HEK293T (cell line): ENCODE measurements around the gene IGSF21.
A peak's percentile ranks its signal among the peaks of the same experiment; 100 is the strongest.

ENCODE experiments used
- CTCF ChIA-PET: fragments of 350-600 bp; formaldehyde crosslinking; extraction: SDS; loops from one replicate; lab custom pipeline; 2021; ENCODE audit warnings: antibody characterized with exemption, inconsistent platforms; lab: Yijun Ruan, JAX
- POLR2A ChIA-PET: fragments of 350-600 bp; formaldehyde crosslinking; extraction: SDS; loops from one replicate; lab custom pipeline; 2020; ENCODE audit warnings: antibody characterized with exemption, inconsistent platforms; lab: Yijun Ruan, JAX
- DNase-seq: peaks from one replicate; pipeline ENCODE4 v3.0.0; 2012; ENCODE audit warnings: mixed read lengths; ENCODE audit errors: extremely low spot score
- ARNT ChIP-seq: fragments of 450-650 bp; IDR thresholded peaks from 2 replicates; pipeline ENCODE4 v1.6.1; 2017; ENCODE audit warnings: mild to moderate bottlenecking
- BHLHE40 ChIP-seq: fragments of 450-650 bp; IDR thresholded peaks from 2 replicates; pipeline ENCODE4 v1.6.1; 2016; ENCODE audit warnings: mild to moderate bottlenecking, moderate library complexity, borderline replicate concordance
- CTBP1 ChIP-seq: fragments of 450-650 bp; IDR thresholded peaks from 2 replicates; pipeline ENCODE4 v1.6.1; 2016; ENCODE audit warnings: borderline replicate concordance
- ELF4 ChIP-seq: fragments of 450-650 bp; IDR thresholded peaks from 2 replicates; pipeline ENCODE4 v1.6.1; 2017; ENCODE audit warnings: antibody characterized with exemption
- FOXA1 ChIP-seq: fragments of 450-650 bp; IDR thresholded peaks from 2 replicates; pipeline ENCODE4 v1.6.1; 2016; ENCODE audit warnings: mild to moderate bottlenecking
- FOXK2 ChIP-seq: fragments of 450-650 bp; IDR thresholded peaks from 2 replicates; pipeline ENCODE4 v1.6.1; 2016; ENCODE audit warnings: mild to moderate bottlenecking
- FOXM1 ChIP-seq: fragments of 450-650 bp; IDR thresholded peaks from 2 replicates; pipeline ENCODE4 v1.6.1; 2017; ENCODE audit warnings: mild to moderate bottlenecking, borderline replicate concordance
- HDGF ChIP-seq: fragments of 450-650 bp; IDR thresholded peaks from 2 replicates; pipeline ENCODE4 v1.6.1; 2017; ENCODE audit warnings: antibody characterized with exemption, borderline replicate concordance
- L3MBTL2 ChIP-seq: fragments of 450-650 bp; conservative IDR thresholded peaks from 2 replicates; pipeline ENCODE4 v1.6.1; 2016; ENCODE audit warnings: mild to moderate bottlenecking
- LEF1 ChIP-seq: fragments of 450-650 bp; IDR thresholded peaks from 2 replicates; pipeline ENCODE4 v1.6.1; 2017; ENCODE audit warnings: mild to moderate bottlenecking, borderline replicate concordance
- NFRKB ChIP-seq: fragments of 450-650 bp; IDR thresholded peaks from 2 replicates; pipeline ENCODE4 v1.6.1; 2016; ENCODE audit warnings: mild to moderate bottlenecking, moderate library complexity
- PKNOX1 ChIP-seq: fragments of 450-650 bp; IDR thresholded peaks from 2 replicates; pipeline ENCODE4 v1.6.1; 2016
- SP1 ChIP-seq: fragments of 450-650 bp; IDR thresholded peaks from 2 replicates; pipeline ENCODE4 v1.6.1; 2017
- SUZ12 ChIP-seq: fragments of 450-650 bp; IDR thresholded peaks from 2 replicates; pipeline ENCODE4 v1.6.1; 2016; ENCODE audit warnings: mild to moderate bottlenecking
- TARDBP ChIP-seq: fragments of 450-650 bp; IDR thresholded peaks from 2 replicates; pipeline ENCODE4 v1.6.1; 2016
- ZNF384 ChIP-seq: fragments of 450-650 bp; IDR thresholded peaks from 2 replicates; pipeline ENCODE4 v1.6.1; 2016

The IGSF21 gene

GRCh38 chr1:18217398-18218043, 109.9 kb downstream of the IGSF21 start:
- CTCF ChIA-PET: interaction anchor here (0.6 kb wide), 1 partner anchor 295 kb away, joined by 3 read pairs; no protein-coding TSS in a partner anchor
- no peak for TF ChIP-seq HDGF
- TF ChIP-seq ARNT: no peak
- TF ChIP-seq NFRKB: no peak
- no peak for TF ChIP-seq FOXK2
- no peak for TF ChIP-seq ZNF384
- no peak for TF ChIP-seq ELF4
- TF ChIP-seq FOXA1: no peak
- TF ChIP-seq CTBP1: no peak
- peak; percentile 65 for DNase-seq
- POLR2A ChIA-PET: no interaction called here

GRCh38 chr1:18229625-18230024, 122.0 kb downstream of the IGSF21 start:
- no peak for TF ChIP-seq HDGF
- TF ChIP-seq ZNF384: no peak
- no peak for TF ChIP-seq CTBP1
- no peak for TF ChIP-seq SP1
- TF ChIP-seq PKNOX1: no peak
- TF ChIP-seq FOXM1: no peak
- no peak for TF ChIP-seq FOXK2
- no peak for TF ChIP-seq BHLHE40
- no peak for TF ChIP-seq ARNT
- TF ChIP-seq SUZ12: no peak
- TF ChIP-seq NFRKB: no peak
- TF ChIP-seq LEF1: no peak
- TF ChIP-seq FOXA1: no peak
- TF ChIP-seq TARDBP: no peak
- ChIA-PET POLR2A (no interaction called here), CTCF (interaction anchor here (1.0 kb wide), 1 partner anchor 8 kb away, joined by 4 read pairs; no protein-coding TSS in a partner anchor)
- DNase-seq: no peak

- DNase-seq: no peak
- ChIA-PET CTCF (no interaction called here), POLR2A (no interaction called here)
- TF ChIP-seq NFRKB (no peak), ZNF384 (no peak), CTBP1 (no peak), ELF4 (no peak), SP1 (no peak), HDGF (no peak)
Measured at GRCh38 chr1:18230321-18230720, 122.7 kb downstream of the IGSF21 start.

GRCh38 chr1:18230840-18231239, 123.2 kb downstream of the IGSF21 start:
- CTCF ChIA-PET: no interaction called here
- no peak for DNase-seq
- TF ChIP-seq SUZ12 (no peak), NFRKB (no peak), FOXA1 (no peak), TARDBP (no peak)
- POLR2A ChIA-PET: no interaction called here

GRCh38 chr1:18232052-18232451, 124.5 kb downstream of the IGSF21 start:
- CTCF ChIA-PET: interaction anchor here (1.3 kb wide), 1 partner anchor 9 kb away, joined by 3 read pairs; no protein-coding TSS in a partner anchor

GRCh38 chr1:18233176-18233864, 125.7 kb downstream of the IGSF21 start:
- ChIA-PET CTCF (interaction anchor here (0.7 kb wide), 1 partner anchor 261 kb away, joined by 3 read pairs; no protein-coding TSS in a partner anchor), POLR2A (no interaction called here)
- TF ChIP-seq HDGF: no peak
- TF ChIP-seq NFRKB: no peak
- no peak for TF ChIP-seq LEF1
- no peak for DNase-seq

More at GRCh38 chr1:18232052-18232451, 124.5 kb downstream of the IGSF21 start:
- TF ChIP-seq FOXA1: no peak
- TF ChIP-seq FOXM1: no peak
- TF ChIP-seq TARDBP: no peak
- no peak for TF ChIP-seq ZNF384
- no peak for TF ChIP-seq FOXK2
- TF ChIP-seq L3MBTL2: no peak
- TF ChIP-seq HDGF: no peak
- no peak for TF ChIP-seq ARNT
- TF ChIP-seq SUZ12: no peak
- TF ChIP-seq BHLHE40: no peak
- TF ChIP-seq SP1: no peak
- no peak for TF ChIP-seq NFRKB
- TF ChIP-seq PKNOX1: no peak
- TF ChIP-seq CTBP1: no peak
- no peak for TF ChIP-seq LEF1
- no peak for TF ChIP-seq ELF4
- DNase-seq: no peak
- POLR2A ChIA-PET: no interaction called here

GRCh38 chr1:18234790-18235242, 127.2 kb downstream of the IGSF21 start:
- ChIA-PET POLR2A (no interaction called here), CTCF (interaction anchor here (0.6 to 1.7 kb wide), 19 partner anchors 8 to 352 kb away, joined by 3 to 18 read pairs (median 3); no protein-coding TSS in a partner anchor)
- DNase-seq: peak; percentile 79
- no peak for TF ChIP-seq HDGF
- TF ChIP-seq FOXK2: no peak
- no peak for TF ChIP-seq PKNOX1
- TF ChIP-seq SUZ12: no peak
- no peak for TF ChIP-seq FOXM1
- TF ChIP-seq ELF4: no peak
- TF ChIP-seq TARDBP: no peak
- no peak for TF ChIP-seq CTBP1
- TF ChIP-seq NFRKB: no peak
